Measurements from ENCODE around the gene SLC2A5. TPM values are rescaled to one million over a fixed set of nuclear protein-coding genes. Genes with fewer than 3 reads are reported as not detected.
A peak's percentile ranks its signal among the peaks of the same experiment; 100 is the strongest.
"Not testable (repeated sequence)": the region's sequence is repeated elsewhere in the genome, so short reads cannot be mapped to it uniquely, and the experiment has no call there.

The SLC2A5 gene
- total RNA-seq, 1 donor from 2014 or later, result not detected

GRCh38 chr1:9038338-9038650 is 31.1 kb downstream of the SLC2A5 start:
- DNase-seq (ENCODE audit: low read depth, low spot score), result no peak

GRCh38 chr1:9037476-9038337 is 31.7 kb downstream of the SLC2A5 start:
- no peak for DNase-seq (ENCODE audit: low read depth, low spot score)

- no peak for DNase-seq (ENCODE audit: low read depth, low spot score)
These were observed 34.2 kb downstream of the SLC2A5 start for GRCh38 chr1:9035226-9035625.

GRCh38 chr1:9033363-9033762 is 36.1 kb downstream of the SLC2A5 start:
- DNase-seq (ENCODE audit: low read depth, low spot score), result no peak

- no peak for DNase-seq (ENCODE audit: low read depth, low spot score)
These were observed 37.8 kb downstream of the SLC2A5 start for GRCh38 chr1:9031484-9032259.

GRCh38 chr1:9031077-9031476 is 38.4 kb downstream of the SLC2A5 start:
- DNase-seq (ENCODE audit: low read depth, low spot score), result not testable (repeated sequence)

GRCh38 chr1:9028921-9029705 is 40.3 kb downstream of the SLC2A5 start:
- no peak for DNase-seq (ENCODE audit: low read depth, low spot score)

GRCh38 chr1:9027307-9027706 is 42.1 kb downstream of the SLC2A5 start:
- no peak for DNase-seq (ENCODE audit: low read depth, low spot score)

GRCh38 chr1:9025449-9025848 is 44.0 kb downstream of the SLC2A5 start:
- no peak for DNase-seq (ENCODE audit: low read depth, low spot score)

GRCh38 chr1:9024837-9025236 is 44.6 kb downstream of the SLC2A5 start:
- DNase-seq (ENCODE audit: low read depth, low spot score), result no peak

GRCh38 chr1:9022773-9023172 is 46.7 kb downstream of the SLC2A5 start:
- DNase-seq (ENCODE audit: low read depth, low spot score), result no peak

GRCh38 chr1:9022026-9022738 is 47.3 kb downstream of the SLC2A5 start:
- DNase-seq (ENCODE audit: low read depth, low spot score), result not testable (repeated sequence)

GRCh38 chr1:9020305-9020704 is 49.1 kb downstream of the SLC2A5 start:
- DNase-seq (ENCODE audit: low read depth, low spot score), result no peak

GRCh38 chr1:9019896-9020295 is 49.5 kb downstream of the SLC2A5 start:
- DNase-seq (ENCODE audit: low read depth, low spot score), result no peak

GRCh38 chr1:9018333-9018732 is 51.1 kb downstream of the SLC2A5 start:
- DNase-seq (ENCODE audit: low read depth, low spot score), result peak; percentile 32

- DNase-seq (ENCODE audit: low read depth, low spot score), result no peak
These were observed 53.0 kb downstream of the SLC2A5 start for GRCh38 chr1:9016455-9016854.

GRCh38 chr1:9014475-9015375 is 54.7 kb downstream of the SLC2A5 start:
- no peak for DNase-seq (ENCODE audit: low read depth, low spot score)

- DNase-seq (ENCODE audit: low read depth, low spot score), result no peak
These were observed 55.6 kb downstream of the SLC2A5 start for GRCh38 chr1:9013819-9014218.

- DNase-seq (ENCODE audit: low read depth, low spot score), result no peak
These were observed 58.6 kb downstream of the SLC2A5 start for GRCh38 chr1:9010781-9011323.
